ENCODE results near the gene RNF223.
"Not testable (repeated sequence)": the region's sequence is repeated elsewhere in the genome, so short reads cannot be mapped to it uniquely, and the experiment has no call there.

RNF223 gene

DNA sequence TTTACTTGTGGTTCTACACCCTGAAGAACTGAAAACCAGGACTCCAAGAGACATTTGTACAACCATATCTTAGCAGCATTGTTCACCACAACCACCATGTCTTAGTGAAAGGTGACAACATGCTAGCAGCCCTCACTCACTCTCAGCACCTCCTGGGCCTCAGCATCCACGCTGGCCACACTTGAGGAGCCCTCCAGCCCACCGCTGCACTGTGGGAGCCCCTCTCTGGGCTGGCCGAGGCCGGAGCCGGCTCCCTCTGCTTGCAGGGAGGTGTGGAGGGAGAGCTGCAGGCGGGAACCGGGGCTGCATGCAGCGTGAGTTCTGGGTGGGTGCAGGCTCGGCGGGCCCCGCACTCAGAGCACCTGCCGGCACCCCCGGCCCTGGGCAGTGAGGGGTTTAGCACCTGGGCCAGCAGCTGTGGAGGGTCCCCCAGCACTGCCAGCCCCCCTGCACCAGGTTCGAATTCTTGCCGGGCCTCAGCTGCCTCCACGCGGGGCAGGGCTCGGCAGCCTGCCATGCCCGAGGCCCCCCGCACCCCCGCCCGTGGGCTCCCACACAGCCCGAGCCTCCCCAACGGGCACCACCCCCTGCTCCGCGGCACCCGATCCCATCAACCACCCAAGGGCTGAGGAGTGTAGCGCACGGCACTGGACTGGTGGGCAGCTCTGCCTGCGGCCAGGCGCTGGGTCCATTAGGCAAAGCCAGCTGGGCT, 32.6 kb upstream of the RNF223 start:
- DNase-seq: no peak

- DNase-seq: not testable (repeated sequence)
These were observed 30.0 kb upstream of the RNF223 start for GRCh38 chr1:1104152-1104551.

- no peak for DNase-seq
These were observed 27.4 kb upstream of the RNF223 start for GRCh38 chr1:1101503-1101902.

DNA sequence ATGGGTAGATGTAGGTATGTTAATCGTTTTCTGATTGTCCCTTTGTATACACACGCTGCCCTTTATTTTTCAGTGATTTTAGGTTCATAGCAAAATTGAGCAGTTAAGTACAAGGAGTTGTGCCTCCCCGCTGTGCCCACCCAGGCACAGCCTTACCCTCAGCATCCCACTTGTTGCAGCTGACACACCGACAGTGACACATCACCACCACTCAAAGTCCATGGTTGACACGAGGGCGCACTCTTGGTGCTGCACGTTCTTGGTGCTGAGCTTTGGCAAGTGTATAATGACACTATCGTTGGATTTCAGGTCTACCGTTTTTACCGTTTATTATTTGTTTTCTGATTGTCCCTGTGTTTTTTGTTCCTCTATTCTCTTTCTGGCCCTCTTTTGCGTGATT, 26.2 kb upstream of the RNF223 start:
- no peak for DNase-seq

DNA sequence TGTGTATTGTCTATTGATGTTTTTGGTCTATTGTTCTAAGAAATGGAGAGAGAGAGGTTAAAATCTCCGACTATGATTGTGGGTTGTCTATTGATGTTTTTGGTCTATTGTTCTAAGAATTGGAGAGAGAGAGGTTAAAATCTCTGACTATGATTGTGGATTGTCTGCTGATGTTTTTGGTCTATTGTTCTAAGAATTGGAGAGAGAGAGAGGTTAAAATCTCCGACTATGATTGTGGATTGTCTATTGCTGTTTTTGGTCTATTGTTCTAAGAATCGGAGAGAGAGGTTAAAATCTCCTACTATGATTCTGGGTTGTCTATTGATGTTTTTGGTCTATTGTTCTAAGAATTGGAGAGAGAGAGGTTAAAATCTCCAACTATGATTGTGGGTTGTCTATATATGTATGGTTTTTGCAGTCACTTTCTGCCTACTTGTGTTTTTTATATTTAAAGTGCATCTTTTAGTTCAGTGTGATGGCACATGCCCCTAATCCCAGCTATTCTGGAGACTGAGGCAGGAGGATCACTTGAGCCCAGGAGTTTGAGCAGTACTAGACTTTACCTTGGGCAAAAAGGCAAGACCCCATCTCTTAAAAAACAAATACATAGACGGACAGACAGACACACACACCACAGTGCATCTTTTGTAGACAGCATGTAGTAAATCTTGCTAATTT, 25.5 kb upstream of the RNF223 start:
- no peak for DNase-seq

DNA sequence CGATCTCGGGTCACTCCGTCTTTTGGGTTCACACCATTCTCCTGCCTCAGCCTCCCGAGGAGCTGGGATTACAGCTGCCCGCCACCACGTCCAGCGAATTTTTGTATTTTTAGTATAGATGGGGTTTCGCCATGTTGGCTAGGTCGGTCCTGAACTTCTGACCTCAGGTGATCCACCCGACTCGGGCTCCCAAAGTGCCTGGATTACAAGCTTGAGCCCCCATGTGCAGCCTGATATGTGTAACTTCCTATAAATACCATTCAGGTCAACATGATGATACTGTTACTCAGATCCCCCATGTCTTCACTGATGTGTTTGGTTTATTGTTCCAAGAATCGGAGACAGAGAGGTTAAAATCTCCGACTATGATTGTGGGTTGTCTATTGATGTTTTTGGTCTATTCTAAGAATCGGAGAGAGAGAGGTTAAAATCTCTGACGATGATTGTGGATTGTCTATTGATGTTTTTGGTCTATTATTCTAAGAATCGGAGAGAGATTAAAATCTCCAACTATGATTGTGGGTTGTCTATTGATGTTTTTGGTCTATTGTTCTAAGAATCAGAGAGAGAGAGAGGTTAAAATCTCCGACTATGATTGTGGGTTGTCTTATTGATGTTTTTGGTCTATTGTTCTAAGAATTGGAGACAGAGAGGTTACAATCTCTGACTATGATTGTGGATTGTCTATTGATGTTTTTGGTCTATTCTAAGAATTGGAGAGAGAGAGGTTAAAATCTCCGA, 24.7 kb upstream of the RNF223 start:
- no peak for DNase-seq

DNA sequence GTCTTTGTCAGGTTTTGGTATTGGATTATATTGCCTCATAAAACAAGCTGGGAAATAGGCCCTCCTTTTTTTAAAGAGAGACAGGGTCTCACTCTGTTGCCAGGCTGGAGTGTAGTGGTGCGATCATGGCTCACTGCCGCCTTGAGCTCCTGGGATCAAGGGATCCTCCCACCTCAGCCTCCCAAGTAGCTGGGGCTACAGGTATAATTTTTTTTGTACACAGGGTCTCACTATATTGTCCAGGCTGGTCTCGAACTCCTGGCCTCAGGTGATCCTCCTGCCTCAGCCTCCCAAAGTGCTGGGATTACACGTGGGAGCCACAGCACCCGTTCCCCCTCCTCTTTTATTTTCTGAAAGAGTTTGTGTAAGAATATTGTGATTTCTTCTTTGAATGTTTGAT, 22.0 kb upstream of the RNF223 start:
- not testable (repeated sequence) for DNase-seq

GRCh38 chr1:1094981-1095380, 20.9 kb upstream of the RNF223 start:
- no peak for DNase-seq

GRCh38 chr1:1093610-1093943, 19.5 kb upstream of the RNF223 start:
- DNase-seq: no peak

GRCh38 chr1:1092894-1093609, 18.9 kb upstream of the RNF223 start:
- DNase-seq: no peak

DNA sequence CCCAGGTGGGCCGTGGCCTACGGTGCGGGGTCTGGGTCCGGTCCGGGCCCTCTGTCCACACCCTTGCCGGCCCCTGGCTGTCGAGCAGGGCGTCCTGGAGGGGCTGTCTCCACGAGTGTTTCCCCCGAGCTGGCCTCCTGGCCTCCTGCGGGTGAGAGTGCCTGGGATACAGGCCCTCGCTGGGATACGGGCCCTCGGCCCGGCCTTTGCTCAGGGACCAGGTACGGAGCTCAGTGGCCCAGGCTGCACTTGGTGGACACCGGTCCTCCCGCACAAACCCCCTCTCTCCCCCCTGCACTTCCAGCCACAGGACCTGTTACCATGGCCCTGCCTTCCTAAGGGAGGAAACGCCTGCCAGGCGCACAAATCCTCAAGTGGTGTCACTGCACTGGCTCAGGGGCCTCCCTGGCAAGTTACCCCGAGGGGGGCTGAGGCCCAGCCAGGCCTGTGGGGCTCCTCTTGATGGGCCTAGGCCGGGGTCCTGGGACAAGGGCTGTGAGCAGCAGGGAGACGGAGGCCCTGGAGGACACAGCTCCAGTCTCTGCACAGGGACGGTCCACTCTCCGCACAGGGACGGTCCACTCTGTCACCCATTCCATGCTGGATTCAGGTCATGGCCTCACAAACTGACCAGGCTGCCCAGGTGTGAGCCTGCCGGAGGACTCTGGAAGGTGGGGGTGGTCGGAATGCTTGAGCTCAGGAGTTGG, 18.2 kb upstream of the RNF223 start:
- no peak for DNase-seq

- DNase-seq: no peak
These were observed 17.4 kb upstream of the RNF223 start for GRCh38 chr1:1091344-1092148.

GRCh38 chr1:1090424-1091343, 16.6 kb upstream of the RNF223 start:
- DNase-seq: no peak

GRCh38 chr1:1089731-1090423, 15.8 kb upstream of the RNF223 start:
- DNase-seq: no peak

GRCh38 chr1:1088801-1089680, 14.9 kb upstream of the RNF223 start:
- no peak for DNase-seq

GRCh38 chr1:1088029-1088800, 14.1 kb upstream of the RNF223 start:
- no peak for DNase-seq

DNA sequence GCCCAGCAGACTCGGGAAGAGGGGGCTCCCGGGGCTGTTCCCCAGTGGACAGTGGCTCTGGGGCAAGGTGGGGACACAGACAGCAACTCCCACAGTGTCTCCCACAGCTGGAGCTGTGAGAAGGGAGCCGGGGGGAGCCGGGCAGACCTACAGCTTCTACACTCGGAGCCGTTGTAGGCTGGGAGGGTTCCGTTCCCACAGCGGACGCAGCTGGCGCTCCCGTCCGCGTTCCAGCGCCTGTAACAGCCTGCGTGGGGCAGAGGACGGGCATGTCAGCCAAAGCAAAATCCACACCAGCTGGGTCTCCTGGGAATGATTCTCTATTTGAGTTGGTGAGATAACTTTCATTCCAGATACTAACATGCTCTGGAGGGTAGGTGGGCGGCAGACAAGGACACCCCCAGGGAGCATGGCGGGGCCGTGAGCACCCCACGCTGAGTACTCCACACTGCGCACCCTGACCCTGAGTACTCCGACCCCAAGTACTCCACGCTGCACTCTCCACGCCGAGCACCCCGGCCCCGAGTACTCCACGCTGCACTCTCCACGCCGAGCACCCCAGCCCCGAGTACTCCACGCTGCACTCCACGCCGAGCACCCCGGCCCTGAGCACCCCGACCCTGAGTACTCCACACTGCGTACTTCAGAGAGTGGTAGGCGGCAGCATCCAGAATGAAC, 13.4 kb upstream of the RNF223 start:
- DNase-seq: no peak

DNA sequence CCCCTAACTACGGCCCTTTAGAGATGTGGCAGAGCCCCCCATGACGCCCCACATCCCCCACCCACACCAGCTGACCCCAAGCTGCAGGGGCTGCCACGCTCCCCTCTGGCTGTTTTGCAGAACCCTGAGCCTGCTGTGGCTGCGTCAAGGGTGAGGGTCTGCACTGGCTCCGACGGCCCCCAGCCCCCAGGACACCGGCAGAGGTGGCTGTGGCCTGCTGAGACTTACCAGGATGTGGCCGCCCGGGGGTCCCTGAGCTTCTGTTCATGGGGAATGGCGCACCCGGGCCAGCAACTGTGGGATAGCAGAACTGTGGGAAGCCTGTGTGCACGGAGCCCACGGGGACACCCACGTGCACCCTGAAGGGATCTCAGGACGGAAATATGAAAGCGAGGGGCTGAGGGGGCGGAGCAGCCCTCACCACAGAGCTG, 12.8 kb upstream of the RNF223 start:
- DNase-seq: no peak
